Stimulated activated naive CD8-positive, alpha-beta T cell treated with anti-CD3 and anti-CD28 coated beads, Interleukin-15, Interleukin-2, amounts not matched to agents 100 U/mL and 50 U/mL, for 24 hours (primary cell): ENCODE measurements around the gene CR1L.
A peak's percentile ranks its signal among the peaks of the same experiment; 100 is the strongest.
"Not testable (repeated sequence)": the region's sequence is repeated elsewhere in the genome, so short reads cannot be mapped to it uniquely, and the experiment has no call there.

ENCODE experiments used
- ATAC-seq: fragments of 150-1000 bp; cut with Tn5 transposase; one replicate; pipeline ENCODE4 v1.10.0; 2021
- DNase-seq: peaks from one replicate; pipeline ENCODE4 v3.0.0; 2021

The CR1L gene

DNA sequence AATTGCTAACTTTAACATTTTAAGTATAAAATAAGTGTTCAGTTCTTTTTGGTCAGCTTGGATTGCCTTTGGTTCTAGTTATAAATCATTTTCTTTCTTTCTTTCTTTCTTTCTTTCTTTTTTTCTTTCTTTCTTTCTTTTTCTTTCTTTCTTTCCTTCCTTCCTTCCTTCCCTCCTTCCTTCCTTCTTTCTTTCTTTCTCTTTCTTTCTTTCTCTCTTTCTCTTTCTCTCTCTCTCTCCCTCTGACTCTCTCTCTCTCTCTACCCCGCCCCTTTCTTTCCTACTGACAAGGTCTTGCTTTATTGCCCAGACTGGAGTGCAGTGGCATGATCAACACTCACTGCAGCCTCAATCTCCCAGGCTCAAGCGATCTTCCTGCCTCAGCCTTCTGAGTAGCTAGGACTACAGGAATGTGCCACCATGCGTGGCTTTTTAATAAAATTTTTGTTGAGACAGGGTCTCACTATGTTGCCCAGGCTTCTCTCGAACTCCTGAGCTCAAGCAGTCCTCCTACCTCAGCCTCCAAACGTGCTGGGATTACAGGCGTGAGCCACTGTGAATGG is 38.0 kb downstream of the CR1L start:
- not testable (repeated sequence) for ATAC-seq, DNase-seq

GRCh38 chr1:207690551-207690950 is 45.6 kb downstream of the CR1L start:
- DNase-seq, ATAC-seq: not testable (repeated sequence)

GRCh38 chr1:207691010-207691409 is 46.1 kb downstream of the CR1L start:
- DNase-seq: no peak
- no peak for ATAC-seq

DNA sequence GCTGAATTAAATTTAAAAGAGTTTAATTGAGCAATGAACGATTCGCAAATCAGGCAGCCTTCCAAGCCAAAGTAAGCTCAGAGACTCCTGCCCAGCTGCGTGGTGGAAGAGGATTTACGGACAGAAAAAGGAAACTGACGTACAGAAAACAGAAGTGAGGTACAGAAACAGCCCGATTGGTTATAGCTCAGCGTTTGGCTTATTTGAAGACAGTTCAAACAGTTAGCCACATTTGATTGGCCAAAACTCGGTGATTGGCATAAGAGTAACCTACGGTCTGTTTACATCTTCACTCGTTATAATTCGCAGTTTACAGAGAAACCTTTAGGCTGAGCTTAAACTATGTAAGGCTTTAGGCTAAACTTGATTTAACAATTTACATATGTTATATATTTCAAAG is 46.9 kb downstream of the CR1L start:
- ATAC-seq: no peak

DNA sequence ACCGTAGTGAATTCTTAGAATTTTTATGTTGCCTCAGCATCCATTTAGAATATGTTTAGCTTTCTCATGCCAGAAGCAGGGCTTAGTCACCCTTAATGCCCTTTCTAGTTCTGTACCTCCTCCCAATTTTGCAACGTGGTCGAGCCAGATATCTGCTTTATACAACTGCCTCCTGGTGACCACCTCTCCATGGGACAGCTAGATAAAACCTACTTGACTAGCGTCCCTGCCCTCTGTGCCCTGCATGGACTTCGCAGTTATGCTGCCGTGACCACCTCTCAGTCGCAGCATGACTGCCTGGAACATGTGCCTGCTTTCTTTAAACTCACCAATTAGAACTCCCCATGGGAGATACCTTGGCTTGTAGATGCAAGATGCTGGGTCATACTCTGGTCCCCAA is 47.4 kb downstream of the CR1L start:
- not testable (repeated sequence) for ATAC-seq, DNase-seq

More for the DNA sequence above, 46.9 kb downstream of the CR1L start:
- no peak for DNase-seq

DNA sequence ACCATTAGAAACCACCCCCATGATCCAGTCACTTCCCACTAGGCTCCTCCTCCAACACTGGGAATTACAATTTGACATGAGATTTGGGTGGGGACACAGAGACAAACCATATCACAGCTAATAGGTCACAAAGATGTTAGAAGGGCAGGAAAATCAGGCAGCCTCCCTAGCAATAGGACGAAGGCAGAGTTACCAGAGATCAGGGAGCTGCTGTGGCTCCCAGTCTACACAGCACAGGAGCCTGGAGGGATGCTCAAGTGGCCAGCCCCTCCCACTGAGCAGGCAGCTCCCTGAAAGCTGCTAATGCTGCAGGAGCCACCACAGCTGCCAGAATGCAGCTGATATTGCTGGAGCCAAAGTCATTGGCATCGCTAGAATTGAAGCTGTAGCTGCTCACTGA is 51.0 kb downstream of the CR1L start:
- no peak for DNase-seq
- no peak for ATAC-seq

- no peak for ATAC-seq
Measured at GRCh38 chr1:207698822-207699483, 54.0 kb downstream of the CR1L start.

DNA sequence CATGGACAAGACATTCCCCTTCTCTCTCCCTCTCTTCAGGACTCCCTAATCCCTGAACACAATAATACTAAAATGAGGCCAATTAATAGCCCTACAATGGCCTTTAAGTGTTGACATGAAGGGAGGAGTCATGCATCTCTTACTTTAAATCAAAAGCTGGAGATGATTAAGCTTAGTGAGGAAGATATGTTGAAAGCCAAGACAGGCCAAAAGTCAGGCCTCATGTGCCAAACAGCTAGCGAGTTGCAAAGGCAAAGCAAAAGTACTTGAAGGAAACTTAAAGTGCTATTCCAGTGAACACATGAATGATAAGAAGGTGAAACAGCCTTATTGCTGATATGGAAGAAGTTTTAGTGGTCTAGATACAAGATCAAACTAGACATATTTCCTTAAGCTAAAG is 57.4 kb downstream of the CR1L start:
- DNase-seq: no peak

More at GRCh38 chr1:207698822-207699483, 54.0 kb downstream of the CR1L start:
- peak; percentile 47 for DNase-seq

DNA sequence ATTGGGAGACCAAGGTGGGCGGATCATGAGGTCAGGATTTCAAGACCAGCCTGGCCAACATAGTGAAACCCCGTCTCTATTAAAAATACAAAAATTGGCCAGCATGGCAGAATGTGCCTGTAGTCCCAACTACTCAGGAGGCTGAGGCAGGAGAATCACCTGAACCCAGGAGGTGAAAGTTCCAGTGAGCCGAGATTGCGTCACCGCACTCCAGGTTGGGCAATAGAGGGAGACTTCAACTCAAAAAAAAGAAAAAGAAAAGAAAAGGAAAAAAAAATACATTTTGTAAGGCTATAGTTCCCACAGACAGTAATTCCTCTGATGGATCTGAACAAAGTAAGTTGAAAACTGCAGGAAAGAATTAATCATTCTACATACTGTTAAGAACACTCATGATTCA is 58.8 kb downstream of the CR1L start:
- ATAC-seq (no peak), DNase-seq (no peak)

More for the DNA sequence above, 57.4 kb downstream of the CR1L start:
- no peak for ATAC-seq

GRCh38 chr1:207708004-207708403 is 63.1 kb downstream of the CR1L start:
- not testable (repeated sequence) for ATAC-seq, DNase-seq

GRCh38 chr1:207711285-207711684 is 66.4 kb downstream of the CR1L start:
- DNase-seq: no peak
- no peak for ATAC-seq

- DNase-seq, ATAC-seq: not testable (repeated sequence)
Measured at GRCh38 chr1:207712701-207713100, 67.8 kb downstream of the CR1L start.

GRCh38 chr1:207713529-207713928 is 68.6 kb downstream of the CR1L start:
- DNase-seq: no peak
- ATAC-seq: peak; percentile 40

- no peak for ATAC-seq
- DNase-seq: no peak
Measured at GRCh38 chr1:207719234-207719633, 74.3 kb downstream of the CR1L start.

DNA sequence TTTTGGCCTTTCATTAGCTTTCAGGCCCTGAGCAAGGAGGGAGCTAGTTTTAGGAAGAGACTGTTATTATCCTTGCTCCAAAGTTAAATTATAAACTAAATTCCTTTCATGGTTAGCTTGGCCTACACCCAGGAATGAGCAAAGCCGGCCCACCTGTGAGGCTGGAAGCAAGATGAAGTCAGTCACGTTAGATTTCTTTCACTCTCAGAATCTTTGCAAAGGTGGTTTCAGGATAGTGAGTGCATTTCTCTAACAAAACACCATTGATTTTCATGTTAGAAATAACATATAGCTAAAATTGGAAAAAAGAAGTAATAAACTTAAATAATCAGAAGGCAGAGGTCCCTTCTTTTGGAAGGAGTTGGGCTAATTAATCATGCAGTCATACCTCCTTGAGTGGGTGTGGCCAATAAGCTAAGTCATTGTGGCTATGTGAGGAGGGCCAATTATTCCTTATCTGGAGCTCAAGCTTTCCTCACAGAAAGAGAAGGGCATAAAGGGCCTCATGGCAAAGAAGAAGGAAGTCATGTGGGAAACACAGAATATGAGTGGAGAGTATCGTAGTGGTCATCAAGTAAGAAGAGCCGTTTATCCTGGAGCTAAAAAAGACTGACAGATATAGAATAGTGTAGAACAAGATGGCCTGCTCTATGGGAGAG is 83.4 kb downstream of the CR1L start:
- not testable (repeated sequence) for DNase-seq, ATAC-seq

DNA sequence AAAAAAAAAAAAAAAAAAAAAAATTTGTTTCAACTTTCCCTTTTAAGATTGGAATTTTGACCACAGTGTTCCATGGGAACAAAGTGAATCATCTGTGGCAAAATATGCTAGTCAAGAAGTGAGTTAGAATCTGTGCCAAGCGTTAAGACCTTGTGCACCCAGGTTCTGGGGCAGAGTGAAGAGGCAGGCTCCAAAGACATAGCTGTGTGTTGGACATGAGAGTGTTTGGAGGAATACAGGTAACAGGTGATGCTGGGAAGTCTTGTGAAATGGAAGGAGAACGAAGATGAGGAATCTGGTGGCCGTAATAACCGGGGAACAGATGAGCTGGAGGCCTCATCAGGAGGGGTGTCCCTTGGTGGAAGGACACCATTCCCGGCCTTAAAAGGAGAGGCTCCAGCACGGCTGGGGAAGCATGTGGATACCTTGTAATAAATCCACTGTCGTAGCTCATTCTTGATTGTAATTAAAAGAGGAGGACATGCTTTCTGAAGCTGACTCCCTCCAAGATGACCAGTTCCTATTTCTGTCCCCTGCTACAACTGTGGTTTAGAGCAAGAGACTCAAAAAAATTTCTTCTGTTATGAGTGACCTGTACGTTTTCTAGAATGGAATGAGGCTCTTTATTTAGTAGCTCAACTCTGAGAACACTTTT is 92.7 kb downstream of the CR1L start:
- not testable (repeated sequence) for DNase-seq, ATAC-seq

DNA sequence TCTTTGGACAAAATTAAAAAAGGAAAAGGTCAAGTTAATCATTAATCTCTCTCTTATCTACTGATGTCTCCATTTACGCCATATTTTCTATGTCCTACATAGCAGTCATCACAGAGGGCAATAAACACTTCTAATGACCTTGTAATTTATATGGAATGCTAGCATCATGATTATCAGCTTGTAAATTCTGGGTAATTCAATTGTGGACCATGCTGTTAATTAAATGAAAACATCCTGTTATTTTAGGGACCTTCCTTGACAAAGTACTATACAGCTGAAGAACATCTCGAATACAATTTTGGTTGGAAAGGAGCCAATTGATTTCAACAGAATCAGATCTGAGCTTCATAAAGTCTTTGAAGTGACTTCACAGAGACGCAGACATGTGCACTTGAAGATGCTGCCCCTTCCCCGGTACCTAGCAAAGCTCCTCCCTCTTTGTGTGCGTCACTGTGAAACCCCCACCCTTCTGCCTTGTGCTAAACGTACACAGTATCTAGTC is 93.3 kb downstream of the CR1L start:
- peak; percentile 49 for ATAC-seq
- DNase-seq: not testable (repeated sequence)

DNA sequence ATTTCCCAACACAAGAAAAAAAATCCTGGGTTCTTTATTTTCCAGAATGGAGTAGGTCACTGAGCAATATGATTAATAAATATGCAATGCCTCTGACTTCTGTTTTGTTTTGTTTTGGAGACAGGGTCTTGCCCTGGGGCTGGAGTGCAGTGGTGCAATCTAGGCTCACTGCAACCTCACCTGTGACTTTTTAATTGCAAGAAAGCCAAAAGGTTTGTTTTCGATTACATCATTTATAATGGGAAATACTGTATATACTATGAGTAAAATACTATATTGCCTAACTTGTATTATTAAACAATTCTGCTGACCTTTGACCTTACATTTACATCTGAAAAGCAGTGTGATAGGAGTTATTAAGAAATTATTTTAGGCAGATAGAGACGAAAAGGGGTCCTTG is 95.3 kb downstream of the CR1L start:
- ATAC-seq (no peak), DNase-seq (no peak)

- no peak for DNase-seq
- no peak for ATAC-seq
Measured at GRCh38 chr1:207742850-207743555, 98.1 kb downstream of the CR1L start.

- ATAC-seq (no peak), DNase-seq (no peak)
Measured at GRCh38 chr1:207744000-207744534, 99.1 kb downstream of the CR1L start.

DNA sequence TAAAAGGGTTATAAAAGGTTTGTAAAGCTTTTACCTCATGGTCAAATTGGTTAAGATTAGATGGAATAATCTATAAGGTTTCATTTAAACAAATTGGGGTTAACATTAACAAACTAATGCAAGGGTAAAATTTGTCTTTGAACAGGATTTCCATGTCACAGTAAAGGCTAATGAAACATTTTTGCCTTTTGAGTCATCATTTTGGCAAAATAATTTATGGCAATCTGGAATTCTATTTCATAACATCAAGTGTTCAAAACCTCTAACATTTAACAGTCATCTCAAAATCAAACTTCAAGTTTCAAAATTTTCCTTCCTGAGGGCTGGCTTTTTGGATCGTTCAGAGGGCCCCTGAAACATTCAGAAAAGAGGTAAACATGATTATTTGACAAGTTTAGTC is 100.4 kb downstream of the CR1L start:
- ATAC-seq: no peak
- DNase-seq: no peak
